NCI-H446 treated with DMSO at 0.1 percent for 48 hours (cell line): ENCODE measurements around the gene FLACC1.
"Not testable (repeated sequence)": the region's sequence is repeated elsewhere in the genome, so short reads cannot be mapped to it uniquely, and the experiment has no call there.

Experiments
- DNase-seq: peaks from one replicate; lab custom pipeline; 2025; lab: John Stamatoyannopoulos, UW

Gene FLACC1, protein sequence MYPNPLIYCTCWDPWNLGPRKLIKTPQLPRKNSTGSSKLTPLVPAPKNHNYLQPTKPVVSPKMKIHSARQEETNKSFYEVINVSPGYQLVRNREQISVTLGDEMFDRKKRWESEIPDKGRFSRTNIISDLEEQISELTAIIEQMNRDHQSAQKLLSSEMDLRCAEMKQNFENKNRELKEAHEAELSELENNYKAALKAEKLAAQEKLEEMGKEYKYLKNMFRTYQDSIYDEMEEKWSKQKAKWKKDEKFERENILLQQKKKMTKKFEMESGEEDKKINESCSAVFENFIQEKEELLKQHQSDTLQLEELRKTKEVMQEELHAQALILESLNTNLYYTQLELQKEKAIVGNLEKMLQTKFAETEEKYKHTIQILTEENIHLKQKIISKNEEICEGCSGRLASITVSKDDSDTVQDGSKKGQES

GRCh38 chr2:201357221-201357620 is at the start of gene FLACC1:
TSS of gene FLACC1 (minus strand) at chr2:201357345. CDS start at chr2:201351404, 5,941 bp downstream.
- no peak for DNase-seq

DNA sequence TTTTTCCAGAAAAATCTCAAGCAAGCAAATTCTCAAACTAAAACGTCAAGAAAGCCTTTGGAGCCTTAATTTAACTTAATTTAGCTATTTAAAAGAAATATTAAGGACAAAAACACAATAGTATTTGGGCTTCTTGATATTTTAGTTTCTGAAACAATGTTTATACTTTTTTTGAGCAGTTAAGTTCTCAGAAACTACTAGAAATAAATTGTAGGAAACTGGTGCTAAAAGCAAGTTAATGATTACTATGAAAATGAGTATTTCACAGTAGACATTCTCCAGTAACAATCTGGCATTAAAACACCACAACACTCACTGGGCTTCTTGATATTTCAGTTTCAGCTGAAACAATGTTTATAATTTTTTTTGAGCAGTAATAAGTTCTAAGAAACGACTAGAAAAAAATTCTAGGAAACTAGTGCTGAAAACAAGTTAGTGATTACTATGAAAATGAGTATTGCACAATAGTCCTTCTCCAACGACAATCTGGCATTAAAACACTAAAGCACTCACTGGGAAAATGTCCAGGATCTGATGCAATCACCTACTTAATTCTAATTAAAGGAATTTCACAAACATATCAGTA is 49.0 kb upstream of the FLACC1 start:
- DNase-seq = peak; percentile 75

DNA sequence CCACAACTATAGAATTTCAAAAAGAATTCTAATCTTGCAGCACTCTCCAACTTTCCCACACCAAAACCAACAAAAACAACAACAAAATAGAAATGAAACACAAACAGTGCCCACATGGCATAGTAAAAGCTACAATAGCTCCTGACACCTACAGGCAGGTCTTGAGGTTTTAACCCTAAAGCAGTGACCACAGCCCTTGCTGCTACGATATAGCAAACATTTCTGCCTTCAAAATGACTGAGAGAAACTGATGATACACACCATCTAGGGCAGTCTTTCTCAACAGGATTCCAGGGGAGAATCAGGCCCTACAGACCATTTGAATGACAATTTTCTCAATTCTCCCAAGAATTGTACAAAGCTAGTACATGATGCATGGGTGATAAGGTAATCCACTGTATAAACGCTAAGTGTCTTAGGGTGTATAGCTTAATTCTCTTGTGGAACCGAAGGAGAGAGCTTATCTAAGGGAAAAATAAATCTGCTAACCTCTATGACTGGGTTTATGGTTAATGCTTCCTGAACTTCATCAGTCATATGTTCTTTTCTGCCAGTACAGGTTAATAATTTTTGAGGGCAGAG is 47.6 kb upstream of the FLACC1 start:
- no peak for DNase-seq

GRCh38 chr2:201403880-201404279 is 46.7 kb upstream of the FLACC1 start:
- peak; percentile 14 for DNase-seq

GRCh38 chr2:201402651-201403562 is 45.8 kb upstream of the FLACC1 start:
- no peak for DNase-seq

DNA sequence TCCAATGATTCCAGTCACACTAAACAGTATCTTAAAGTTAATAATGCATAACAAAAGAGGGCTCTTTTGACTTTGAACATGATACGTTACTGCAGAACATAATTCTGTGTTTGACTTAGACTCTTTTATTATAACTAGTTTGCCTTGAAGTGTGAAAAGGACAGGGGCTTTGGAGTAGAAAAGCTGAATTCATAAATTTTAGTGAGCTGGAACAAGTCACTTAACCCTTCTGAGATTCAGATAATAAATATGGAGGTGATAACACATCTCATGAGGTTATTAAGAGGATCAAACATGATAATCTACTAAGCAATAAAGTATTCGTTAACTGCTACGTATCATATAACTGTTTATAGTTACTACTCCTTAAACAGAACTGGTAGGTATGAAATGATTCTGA is 44.7 kb upstream of the FLACC1 start:
- DNase-seq = no peak

DNA sequence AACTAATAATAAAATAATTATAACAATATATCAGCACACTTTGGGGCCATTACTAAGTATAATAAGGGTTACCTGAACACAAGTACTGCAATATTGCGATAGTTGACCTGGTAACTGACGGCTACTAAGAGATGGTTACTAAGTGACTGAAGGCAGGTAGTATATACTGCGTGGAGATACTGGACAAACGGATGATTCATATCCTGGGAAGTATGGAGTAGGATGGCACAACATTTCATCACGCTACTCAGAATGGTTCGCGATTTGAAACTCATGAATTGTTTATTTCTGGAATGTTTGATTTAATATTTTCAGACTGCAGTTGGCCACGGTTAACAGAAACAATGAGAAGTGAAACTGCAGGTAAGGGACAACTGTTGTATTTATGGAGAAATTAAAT is 39.5 kb upstream of the FLACC1 start:
- DNase-seq = no peak

DNA sequence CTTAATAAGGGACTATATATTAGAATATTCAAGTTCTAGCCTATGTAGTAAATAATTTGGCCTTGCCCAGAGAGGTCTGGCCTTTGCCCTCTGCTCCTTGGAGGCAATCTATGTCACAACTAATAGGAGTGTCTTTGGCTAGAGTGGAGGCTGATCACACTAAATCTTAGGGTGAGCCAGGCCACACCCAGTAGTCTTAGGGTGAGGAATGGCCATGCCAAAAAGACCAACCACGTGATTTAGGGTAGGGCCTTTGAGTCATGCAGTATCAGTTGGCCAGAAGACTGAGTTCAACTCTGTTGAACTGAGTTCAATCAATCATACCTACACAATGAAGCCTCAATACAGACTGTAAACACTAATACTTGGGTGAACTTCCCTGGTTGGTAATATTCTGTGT is 26.0 kb upstream of the FLACC1 start:
- DNase-seq = no peak

- DNase-seq = no peak
Measured at GRCh38 chr2:201378496-201379397, 21.6 kb upstream of the FLACC1 start.

- DNase-seq = no peak
Measured at GRCh38 chr2:201377218-201377617, 20.1 kb upstream of the FLACC1 start.

GRCh38 chr2:201369775-201370174 is 12.6 kb upstream of the FLACC1 start:
- no peak for DNase-seq

DNA sequence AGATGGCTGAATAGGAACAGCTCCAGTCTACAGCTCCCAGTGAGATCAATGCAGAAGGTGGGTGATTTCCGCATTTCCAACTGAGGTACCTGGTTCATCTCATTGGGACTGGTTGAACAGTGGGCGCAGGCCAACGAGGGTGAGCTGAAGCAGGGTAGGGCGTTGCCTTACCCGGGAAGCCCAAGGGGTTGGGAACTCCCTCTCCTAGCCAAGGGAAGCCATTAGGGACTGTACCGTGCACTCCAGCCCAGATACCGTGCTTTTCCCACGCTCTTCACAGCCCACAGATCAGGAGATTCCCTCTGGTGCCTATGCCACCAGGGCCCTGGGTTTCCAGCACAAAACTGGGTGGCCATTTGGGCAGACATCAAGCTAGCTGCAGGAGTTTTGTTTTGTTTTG is 12.2 kb upstream of the FLACC1 start:
- not testable (repeated sequence) for DNase-seq

DNA sequence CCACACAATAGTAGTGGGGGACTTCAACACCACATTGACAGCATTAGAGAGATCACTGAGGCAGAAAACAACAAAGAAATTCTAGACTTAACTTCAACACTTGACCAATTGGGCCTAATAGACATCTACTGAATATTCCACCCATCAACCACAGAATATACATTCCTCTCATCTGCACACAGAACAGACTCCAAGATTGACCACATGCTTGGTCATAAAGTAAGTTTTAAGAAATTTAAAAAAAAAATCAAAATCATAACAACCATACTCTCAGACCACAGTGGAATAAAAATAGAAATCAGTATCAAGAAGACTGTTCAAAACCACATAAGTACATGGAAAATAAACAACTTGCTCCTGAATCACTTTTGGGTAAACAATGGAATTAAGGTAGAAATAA is 9.0 kb upstream of the FLACC1 start:
- DNase-seq = no peak

- DNase-seq = peak; percentile 22
Measured at GRCh38 chr2:201363857-201364560, 6.9 kb upstream of the FLACC1 start.

GRCh38 chr2:201362396-201362795 is 5.3 kb upstream of the FLACC1 start:
- DNase-seq = no peak

GRCh38 chr2:201361078-201361733 is 4.1 kb upstream of the FLACC1 start:
- no peak for DNase-seq

DNA sequence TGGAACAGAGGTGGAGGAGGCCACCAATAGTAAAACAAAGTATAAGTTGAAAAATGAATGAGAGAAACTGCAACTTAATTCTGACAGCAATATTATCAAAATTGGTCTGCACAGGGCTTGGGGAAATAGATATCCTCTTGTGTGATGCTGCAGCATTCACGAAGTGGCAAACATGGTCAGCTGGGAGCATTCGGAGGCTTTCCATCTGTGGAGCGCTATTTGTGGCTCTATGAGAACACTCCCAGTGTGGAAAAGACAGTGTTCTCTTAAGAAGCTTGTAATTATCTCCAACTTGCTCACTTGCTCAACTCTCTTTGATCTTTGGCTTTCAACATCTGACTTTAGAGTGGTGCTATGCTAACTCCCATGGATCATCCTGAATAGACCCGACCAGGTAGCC is 3.1 kb upstream of the FLACC1 start:
- DNase-seq = no peak

GRCh38 chr2:201358684-201359083 is 1.5 kb upstream of the FLACC1 start:
- no peak for DNase-seq

DNA sequence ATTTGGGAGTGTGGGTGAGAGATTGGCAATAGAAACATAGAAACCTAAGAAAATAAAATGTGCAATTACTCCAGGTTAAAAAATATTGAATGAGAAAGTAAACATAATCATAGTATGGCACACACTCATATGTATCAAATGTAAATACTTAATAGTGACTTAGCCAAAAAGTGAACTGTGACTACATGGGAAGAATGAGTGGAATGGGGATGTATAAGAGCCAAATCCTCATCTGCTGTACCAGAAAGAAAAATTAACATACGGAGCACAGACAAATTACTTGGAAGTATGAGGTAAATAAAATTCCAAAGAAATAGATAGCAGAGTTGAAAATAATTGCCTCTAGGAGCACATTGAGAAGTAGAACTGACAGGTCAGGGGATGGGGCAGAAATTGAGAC is 4.0 kb downstream of the FLACC1 start:
- no peak for DNase-seq

DNA sequence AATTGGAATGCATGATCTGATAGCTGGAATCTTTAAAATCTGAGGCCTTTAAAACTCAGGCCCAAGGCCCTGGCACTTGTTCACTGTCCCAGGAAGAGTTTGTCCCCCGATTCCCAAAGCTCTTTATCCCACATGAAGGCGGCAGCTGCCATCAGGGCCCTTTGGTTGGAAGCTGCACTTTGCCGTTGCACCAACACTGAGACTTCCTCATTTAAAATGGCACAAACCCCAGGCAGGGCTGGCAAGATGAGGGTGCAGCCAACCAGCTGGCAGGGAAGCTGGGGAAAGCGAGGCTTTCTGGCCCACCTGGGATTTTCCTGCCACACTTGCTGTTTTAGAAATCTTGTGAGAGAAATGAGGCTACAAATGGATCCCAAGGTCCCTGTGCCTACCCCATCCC is 6.3 kb downstream of the FLACC1 start:
- DNase-seq = no peak
